Stimulated activated CD4-positive, alpha-beta T cell treated with anti-CD3 and anti-CD28 coated beads, Interleukin-2, amount 100 ng/mL, for 4 hours (primary cell): ENCODE results near the gene ABHD2.
"Not testable (repeated sequence)": the region's sequence is repeated elsewhere in the genome, so short reads cannot be mapped to it uniquely, and the experiment has no call there.

Experiments
- DNase-seq: peaks from one replicate; pipeline ENCODE4 v3.0.0-alpha.2; 2020; ENCODE audit warnings: low read depth

The ABHD2 gene

GRCh38 chr15:89120479-89121000 is 32.3 kb downstream of the ABHD2 start:
- not testable (repeated sequence) for DNase-seq

GRCh38 chr15:89121414-89121813 is 33.2 kb downstream of the ABHD2 start:
- DNase-seq, result no peak

DNA sequence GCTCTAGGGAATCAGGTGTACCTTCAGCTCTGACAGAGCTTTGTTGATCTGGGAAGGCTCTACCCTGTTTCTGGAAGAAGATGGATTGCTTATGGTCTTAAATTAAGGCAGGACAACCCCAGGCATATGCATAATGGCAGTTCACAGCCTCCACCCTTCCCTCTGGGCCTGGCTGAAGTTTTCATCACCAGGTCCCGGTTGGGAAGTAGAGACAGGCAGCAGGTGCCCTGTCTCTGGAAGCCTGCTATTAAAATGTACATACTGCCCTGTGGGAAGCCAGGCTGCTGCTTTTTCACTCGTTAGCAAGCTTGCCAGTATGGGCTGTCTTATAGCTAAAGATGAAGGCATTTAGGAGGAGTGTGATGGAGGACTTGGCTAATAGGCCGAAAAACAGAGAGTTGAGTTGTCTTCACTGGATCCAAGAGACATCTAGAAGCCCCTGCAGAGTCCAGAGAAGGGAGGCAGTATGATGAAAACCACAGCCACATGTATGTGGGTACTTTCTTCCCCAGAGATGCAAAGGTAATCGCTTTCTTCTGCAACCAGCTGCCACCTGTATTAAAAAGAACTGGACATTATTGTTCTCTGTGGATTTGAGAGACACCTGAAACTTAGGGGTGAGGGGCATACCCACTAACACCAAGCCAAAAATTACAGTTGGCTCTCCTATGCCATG is 34.4 kb downstream of the ABHD2 start:
- no peak for DNase-seq

DNA sequence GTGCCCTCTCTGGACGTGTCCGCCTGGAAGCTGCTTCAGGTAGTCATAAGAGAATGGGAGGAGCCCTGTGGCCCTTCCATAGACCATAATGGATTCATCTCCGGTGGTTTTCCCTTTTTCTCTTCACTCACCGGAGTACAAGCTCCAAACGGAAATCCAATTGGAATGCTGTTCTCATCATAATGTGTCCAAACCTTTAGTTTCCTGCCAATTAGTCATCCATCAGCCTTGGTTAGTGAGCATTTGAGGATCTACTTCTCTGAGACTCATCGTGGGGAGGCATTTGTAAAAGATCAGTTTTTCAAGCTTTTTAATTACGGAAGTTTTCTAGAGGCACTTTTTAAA is 34.9 kb downstream of the ABHD2 start:
- DNase-seq, result no peak

- no peak for DNase-seq
These were observed 37.0 kb downstream of the ABHD2 start for GRCh38 chr15:89125088-89125826.

- no peak for DNase-seq
These were observed 37.8 kb downstream of the ABHD2 start for GRCh38 chr15:89126009-89126408.

GRCh38 chr15:89127054-89127702 is 38.9 kb downstream of the ABHD2 start:
- no peak for DNase-seq

- no peak for DNase-seq
These were observed 40.3 kb downstream of the ABHD2 start for GRCh38 chr15:89128320-89129122.

DNA sequence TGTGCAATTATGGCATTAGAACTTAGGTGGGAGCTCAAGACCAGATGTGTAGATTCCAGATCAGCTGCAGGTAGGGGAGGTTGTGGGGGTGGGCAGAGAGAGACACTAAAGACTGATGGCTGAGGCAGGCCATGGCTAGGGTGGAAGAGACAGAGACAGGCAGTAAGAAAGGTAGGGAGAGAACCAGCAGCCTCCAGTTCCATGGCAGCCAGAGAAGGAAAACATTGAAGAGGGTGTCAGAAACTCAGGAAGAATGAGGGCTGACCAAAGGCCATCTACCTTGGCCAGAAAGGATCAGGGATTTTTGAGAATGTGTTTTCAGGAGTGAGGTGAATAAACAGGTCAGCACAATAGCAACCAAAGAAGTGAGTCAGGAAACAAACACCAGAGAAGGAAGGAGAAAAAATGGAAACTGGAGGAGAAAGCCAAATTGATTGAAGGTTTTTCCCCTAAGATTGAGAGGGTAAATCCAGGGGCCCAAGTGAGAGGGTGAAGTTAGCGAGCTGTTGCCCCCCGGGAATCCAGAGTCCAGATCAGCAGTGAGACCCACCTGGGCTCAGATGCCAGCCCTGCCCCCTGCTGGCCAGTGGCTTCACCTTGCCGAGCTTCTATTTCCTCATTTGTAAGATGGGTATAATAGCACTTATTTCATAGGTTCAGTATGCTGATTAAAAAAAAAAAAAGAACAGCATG is 41.0 kb downstream of the ABHD2 start:
- peak; percentile 44 for DNase-seq

GRCh38 chr15:89129816-89130134 is 41.5 kb downstream of the ABHD2 start:
- no peak for DNase-seq

- DNase-seq, result no peak
These were observed 41.9 kb downstream of the ABHD2 start for GRCh38 chr15:89130201-89130600.

- DNase-seq, result no peak
These were observed 43.5 kb downstream of the ABHD2 start for GRCh38 chr15:89131731-89132130.

DNA sequence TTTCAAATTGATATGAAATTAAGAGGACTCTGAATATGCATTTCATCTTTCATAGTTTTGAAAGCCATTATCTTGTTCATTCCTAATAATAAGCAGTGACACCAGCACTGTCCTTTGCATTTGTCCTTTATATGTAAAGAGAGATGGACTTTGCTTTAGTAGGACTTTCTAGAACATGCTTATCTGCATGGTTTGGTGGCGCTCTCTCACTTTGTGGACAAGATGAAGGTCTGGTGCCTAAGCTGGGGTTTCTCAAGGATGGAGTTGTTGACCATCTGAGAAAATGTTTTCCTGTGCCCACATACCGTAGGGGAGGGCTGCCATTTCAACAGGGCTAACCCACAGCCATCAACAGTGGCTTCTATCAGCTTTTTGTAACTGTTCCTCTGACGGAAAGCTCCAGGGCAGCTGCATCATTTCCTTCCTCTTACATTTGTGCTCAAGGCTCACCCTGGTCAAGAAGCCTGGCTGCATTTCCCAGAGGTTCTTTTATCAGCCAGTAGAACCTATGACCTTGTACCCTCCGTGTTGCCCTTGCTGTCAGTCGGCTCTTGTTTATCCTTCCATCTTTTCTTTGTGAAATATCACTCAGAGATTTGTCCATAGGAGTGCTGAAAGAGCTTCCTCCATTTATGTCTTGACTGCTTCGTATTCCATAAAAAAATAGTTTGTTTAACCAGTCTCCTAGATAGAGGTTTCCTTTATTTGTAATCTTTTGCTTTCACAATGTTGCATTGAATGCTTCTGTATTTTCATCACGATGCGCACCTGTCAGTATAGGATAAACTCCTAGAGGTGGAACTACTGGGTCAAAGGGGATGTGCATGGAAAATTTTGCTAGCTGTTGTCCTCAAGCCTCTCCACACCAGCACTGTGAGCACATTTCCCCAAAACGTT is 44.6 kb downstream of the ABHD2 start:
- DNase-seq, result no peak

DNA sequence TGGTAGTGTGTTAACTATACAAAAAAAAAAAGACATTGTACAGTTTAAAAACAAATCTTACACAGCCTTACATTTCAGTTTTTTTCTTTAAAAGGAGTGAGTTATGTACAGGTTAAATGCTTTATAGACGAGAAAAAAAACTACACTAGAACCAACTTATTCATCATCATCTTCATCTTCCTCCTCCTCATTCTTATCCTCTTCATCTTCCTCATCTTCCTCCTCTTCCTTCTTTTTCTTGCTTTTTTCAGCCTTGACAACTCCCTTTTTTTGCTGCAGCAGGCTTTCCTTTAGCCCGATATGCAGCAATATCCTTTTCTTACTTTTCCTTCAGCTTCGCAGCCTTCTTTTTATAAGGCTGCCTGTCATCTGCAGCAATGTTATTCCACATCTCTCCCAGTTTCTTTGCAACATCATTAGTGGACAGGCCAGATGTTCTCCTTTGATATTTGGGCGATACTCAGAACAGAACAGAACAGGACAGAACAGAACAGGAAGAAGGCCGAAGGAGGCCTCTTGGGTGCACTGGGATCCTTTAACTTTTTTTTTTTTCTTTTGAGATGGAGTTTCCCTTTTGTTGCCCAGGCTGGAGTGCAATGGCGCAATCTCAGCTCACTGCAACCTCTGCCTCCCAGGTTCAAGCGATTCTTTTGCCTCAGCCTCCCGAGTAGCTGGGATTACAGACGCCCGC is 47.3 kb downstream of the ABHD2 start:
- not testable (repeated sequence) for DNase-seq

GRCh38 chr15:89136078-89136806 is 48.0 kb downstream of the ABHD2 start:
- no peak for DNase-seq

DNA sequence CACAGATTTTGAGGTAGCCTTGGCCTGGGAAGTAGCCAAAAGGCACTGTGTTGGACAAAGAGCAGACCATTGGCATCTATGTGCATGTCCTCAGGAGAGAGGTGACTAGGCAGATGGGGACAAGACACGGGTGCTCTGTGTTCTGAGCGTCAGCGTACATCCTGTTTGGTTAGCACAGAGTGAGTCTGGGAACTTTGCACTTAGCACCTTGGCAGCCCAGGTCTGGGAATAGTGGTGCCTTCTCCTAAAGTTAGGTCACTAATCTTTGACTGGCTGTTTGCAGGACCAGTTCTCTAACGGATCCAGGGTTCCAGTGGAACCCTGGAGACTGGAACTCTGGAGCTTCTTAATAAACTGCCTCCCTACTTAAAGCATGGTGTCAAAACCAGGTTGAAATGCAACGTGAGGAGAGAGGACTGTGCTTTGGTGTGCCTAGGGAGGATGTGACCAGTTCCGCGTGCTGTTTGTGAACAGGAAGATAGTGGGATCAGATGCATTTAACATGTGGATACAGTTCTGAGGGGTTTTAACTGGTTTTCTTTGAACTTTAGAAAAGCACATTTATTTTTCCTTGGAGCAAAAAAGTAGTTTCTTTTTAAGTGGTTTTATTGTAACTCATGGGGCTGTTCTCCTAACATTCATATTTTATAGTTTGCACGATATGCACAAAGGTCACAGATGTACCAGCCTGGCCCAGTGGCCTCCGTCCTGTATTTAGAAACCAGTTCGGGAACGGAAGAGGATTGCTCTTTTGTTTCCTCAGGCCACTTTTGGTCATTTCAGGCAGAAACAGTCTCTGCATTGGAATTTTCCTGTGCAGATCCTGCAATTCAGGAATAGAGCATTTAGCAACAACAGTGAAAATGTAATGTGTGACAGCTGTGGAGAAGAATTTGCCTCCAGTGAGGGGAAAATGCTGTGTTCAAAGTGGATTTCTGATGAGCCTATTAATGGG is 48.8 kb downstream of the ABHD2 start:
- DNase-seq, result no peak

DNA sequence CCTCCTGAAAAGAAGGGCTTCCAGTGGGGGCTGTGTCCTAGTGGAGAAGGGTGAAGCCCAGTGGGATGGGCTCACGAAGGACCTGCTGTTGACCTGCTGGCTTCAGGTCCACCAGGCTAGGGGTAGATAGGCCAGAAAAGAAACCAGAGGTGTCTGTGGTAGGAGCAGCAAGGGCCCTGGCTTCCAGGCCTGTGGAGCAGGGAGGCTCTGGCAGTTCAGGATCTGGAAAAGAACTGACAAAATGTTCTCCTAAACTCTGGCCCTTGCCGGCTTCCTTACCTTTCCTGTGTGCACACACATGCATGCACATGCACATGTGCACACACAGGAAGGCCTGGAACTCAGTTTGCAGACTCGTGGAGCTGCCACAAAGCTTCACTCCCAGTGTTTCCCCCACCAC is 49.7 kb downstream of the ABHD2 start:
- DNase-seq, result no peak

- DNase-seq, result no peak
These were observed 50.9 kb downstream of the ABHD2 start for GRCh38 chr15:89138999-89139612.
